ENCODE results near the gene GRIN2C. TPM values are rescaled to one million over a fixed set of nuclear protein-coding genes. Genes with fewer than 3 reads are reported as not detected.
"Not testable (repeated sequence)": the region's sequence is repeated elsewhere in the genome, so short reads cannot be mapped to it uniquely, and the experiment has no call there.

Gene GRIN2C
- total RNA-seq, 1 experiment from 2014 or later = 0.02 TPM

- no peak for DNase-seq (ENCODE audit: low read depth)
Measured at GRCh38 chr17:74879308-74879707, 19.6 kb upstream of the GRIN2C start.

GRCh38 chr17:74878658-74879057 lies 19.0 kb upstream of the GRIN2C start:
- no peak for DNase-seq (ENCODE audit: low read depth)

GRCh38 chr17:74877592-74878548 lies 18.2 kb upstream of the GRIN2C start:
- DNase-seq (ENCODE audit: low read depth) = no peak

- no peak for DNase-seq (ENCODE audit: low read depth)
Measured at GRCh38 chr17:74875977-74876593, 16.4 kb upstream of the GRIN2C start.

GRCh38 chr17:74875155-74875976 lies 15.7 kb upstream of the GRIN2C start:
- DNase-seq (ENCODE audit: low read depth) = no peak

- DNase-seq (ENCODE audit: low read depth) = no peak
Measured at GRCh38 chr17:74874615-74875037, 14.9 kb upstream of the GRIN2C start.

GRCh38 chr17:74873874-74874614 lies 14.4 kb upstream of the GRIN2C start:
- peak; percentile 41 for DNase-seq (ENCODE audit: low read depth)

GRCh38 chr17:74873037-74873873 lies 13.6 kb upstream of the GRIN2C start:
- DNase-seq (ENCODE audit: low read depth) = peak; percentile 99

- DNase-seq (ENCODE audit: low read depth) = no peak
Measured at GRCh38 chr17:74872313-74873036, 12.8 kb upstream of the GRIN2C start, which contains the start of gene FDXR. TSS of gene FDXR (minus strand) at chr17:74872994. CDS start at chr17:74872944, 50 bp downstream.

GRCh38 chr17:74871356-74872076 lies 11.8 kb upstream of the GRIN2C start:
- no peak for DNase-seq (ENCODE audit: low read depth)

- peak; percentile 70 for DNase-seq (ENCODE audit: low read depth)
Measured at GRCh38 chr17:74870512-74870911, 10.8 kb upstream of the GRIN2C start.

GRCh38 chr17:74870028-74870427 lies 10.3 kb upstream of the GRIN2C start:
- not testable (repeated sequence) for DNase-seq (ENCODE audit: low read depth)

GRCh38 chr17:74868908-74869255 lies 9.2 kb upstream of the GRIN2C start:
- no peak for DNase-seq (ENCODE audit: low read depth)

GRCh38 chr17:74868251-74868907 lies 8.7 kb upstream of the GRIN2C start:
- DNase-seq (ENCODE audit: low read depth) = no peak

- no peak for DNase-seq (ENCODE audit: low read depth)
Measured at GRCh38 chr17:74866198-74866835, 6.6 kb upstream of the GRIN2C start.

- DNase-seq (ENCODE audit: low read depth) = no peak
Measured at GRCh38 chr17:74865504-74866197, 6.0 kb upstream of the GRIN2C start.

- DNase-seq (ENCODE audit: low read depth) = peak; percentile 47
Measured at GRCh38 chr17:74864866-74865395, 5.2 kb upstream of the GRIN2C start.

All from M059J (cell line).